HG02981 (cell line): ENCODE data around the gene DOCK10.

Experiments
- ATAC-seq: cut with Tn5 transposase; IDR thresholded peaks from one replicate; pipeline ENCODE4 v1.9.1; 2021; ENCODE audit warnings: mild to moderate bottlenecking, moderate library complexity; ENCODE audit not compliant: unreplicated experiment

Gene DOCK10

DNA sequence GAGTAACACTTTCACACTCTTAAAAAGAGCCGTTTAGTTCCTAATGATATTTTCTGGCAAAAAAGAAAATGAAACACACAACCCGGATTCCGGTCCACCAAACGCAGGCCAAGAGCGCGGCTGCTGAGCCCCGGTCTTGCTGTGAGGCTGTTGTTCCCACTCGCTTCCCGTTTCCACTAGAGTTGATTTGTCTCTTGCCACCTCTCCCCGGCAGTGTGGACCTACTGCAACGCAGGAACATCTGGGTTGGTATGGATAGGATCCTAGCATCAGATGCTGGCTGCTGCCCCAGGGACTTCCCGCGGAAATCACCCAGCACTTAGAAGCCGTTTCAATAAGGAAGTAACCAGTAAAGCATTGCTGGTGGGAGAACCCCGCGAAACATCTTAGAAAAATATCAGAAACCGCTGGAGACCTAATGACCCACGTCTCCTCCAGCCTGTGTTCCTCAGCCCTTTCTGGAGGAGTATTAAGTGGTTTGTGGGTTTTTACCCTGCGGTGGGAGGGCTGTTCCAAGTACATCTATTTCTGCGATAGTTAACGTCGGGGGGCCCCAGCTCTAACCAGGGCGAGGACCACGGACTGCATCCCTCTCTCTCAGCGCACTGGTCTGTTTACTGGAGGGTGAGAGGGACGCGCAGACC, 939 bp downstream of the DOCK10 start:
- peak; percentile 66 for ATAC-seq

DNA sequence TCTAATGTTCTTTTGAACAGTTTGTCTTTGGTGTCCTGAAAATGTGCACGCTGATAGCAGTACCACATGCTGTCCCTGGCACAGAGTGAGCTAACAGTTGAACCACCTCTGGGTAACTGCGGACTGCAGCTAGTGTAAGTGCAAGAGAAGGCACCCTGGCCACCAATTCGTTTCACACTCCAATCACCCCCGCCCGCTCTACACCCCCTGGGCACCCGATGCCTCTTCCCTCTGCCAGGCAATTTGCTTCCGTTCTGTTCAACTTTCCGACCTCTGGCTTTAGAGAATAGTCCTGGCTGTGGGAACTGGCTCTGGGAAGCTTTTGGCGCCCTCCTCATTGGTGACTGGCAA, 1.4 kb downstream of the DOCK10 start:
- ATAC-seq, result peak; percentile 13

- ATAC-seq, result no peak
Measured at GRCh38 chr2:225040142-225040541, 2.1 kb downstream of the DOCK10 start.

- ATAC-seq, result no peak
Measured at GRCh38 chr2:225038231-225038523, 4.1 kb downstream of the DOCK10 start.

GRCh38 chr2:225037415-225038230, 4.6 kb downstream of the DOCK10 start:
- ATAC-seq, result no peak

DNA sequence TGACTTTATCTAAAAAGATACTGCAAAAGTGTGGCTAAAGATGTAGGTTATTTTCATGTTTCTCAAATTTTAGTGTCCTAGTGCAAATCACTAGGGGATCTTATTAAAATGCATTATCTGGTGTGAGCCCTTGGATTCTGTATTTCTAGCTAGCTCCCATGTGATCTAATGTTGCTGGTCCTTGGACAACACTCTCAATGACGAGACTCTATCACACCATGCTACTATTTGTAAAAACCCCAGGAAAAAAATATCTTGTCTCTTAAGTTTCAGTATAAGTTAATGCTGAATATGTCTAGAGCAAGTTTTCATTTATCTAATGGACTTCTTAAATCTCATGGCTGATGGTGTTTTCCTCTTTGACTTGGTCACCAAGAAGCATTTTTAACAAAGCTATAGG, 5.8 kb downstream of the DOCK10 start:
- ATAC-seq, result no peak

DNA sequence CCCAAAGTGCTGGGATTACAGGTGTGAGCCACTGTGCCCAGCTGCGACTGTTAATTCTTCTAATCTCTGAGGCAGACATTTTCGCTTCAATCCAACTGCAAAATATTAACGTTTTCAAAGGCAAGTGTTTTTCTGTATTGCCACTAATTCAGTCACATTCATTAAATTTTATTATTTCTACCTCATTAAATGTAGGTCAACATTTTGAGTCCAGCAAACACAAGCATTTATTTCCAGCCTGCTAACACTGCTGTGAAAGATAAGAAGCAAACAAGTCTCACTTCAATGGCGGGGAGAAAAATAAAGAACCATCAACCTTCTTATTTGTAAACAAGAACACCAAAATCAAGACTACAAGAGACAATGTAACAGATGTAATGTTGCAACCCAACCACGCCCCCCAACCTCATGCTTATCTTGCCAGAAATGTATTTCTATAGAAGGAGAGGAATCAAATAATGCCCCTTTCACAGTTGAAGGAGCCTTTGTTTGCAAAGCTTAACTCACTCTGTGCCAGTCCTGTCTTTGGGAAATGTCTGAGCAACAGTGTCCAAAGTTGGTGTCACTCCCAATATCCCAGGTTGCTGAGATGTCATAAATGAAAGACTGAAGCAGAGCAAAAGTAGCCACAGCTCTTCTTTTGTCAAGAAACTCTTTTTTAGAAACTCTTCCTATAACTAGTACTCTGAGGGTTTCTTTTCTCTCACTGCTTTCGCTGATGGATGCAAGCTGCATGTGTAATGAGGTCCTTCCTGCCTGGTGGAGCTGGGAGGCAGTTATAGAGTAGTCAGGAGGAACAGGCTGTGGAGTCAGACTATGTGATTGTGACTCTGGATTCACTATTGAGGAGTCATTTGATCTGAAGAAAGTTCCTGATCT, 8.6 kb downstream of the DOCK10 start:
- no peak for ATAC-seq

DNA sequence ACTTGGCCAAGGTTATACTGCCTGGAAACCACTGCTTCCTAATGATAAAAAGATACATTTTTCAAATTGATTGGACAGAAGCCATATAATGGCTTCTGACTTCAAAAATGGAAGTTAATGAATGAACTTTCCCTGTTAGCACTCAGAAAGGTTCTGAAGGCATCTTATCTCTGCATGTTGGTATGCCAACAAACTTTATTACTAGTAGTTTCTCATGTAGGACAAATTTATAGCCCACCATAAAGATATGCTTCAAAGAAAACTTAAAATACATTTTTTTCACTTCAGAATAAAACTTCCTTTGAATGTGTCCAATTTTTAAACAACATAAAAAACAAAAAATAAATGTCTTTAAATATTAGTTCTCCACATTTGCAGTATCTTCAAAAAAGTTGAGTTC, 10.0 kb downstream of the DOCK10 start:
- no peak for ATAC-seq

- ATAC-seq, result no peak
Measured at GRCh38 chr2:225031599-225031998, 10.7 kb downstream of the DOCK10 start.

DNA sequence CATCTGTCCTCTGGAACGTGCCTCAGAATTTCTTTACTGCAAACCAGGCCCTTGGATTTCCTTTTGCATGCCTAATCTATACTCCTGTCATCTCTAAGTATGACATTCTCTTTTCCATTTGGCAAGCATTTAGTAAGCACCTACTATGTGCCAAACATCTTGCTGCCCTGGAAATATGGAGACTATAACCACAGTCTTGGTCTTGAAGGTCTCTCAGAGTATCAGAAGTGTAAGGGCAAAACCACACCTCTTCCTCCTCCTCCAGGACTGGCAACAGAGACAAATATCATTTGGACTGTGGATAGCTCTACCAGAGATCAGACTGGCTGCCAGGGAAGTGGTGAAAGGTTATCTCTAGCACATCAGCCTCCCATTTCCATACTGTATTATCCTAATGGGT, 11.4 kb downstream of the DOCK10 start:
- ATAC-seq, result no peak

- ATAC-seq, result no peak
Measured at GRCh38 chr2:225030203-225030602, 12.1 kb downstream of the DOCK10 start.

DNA sequence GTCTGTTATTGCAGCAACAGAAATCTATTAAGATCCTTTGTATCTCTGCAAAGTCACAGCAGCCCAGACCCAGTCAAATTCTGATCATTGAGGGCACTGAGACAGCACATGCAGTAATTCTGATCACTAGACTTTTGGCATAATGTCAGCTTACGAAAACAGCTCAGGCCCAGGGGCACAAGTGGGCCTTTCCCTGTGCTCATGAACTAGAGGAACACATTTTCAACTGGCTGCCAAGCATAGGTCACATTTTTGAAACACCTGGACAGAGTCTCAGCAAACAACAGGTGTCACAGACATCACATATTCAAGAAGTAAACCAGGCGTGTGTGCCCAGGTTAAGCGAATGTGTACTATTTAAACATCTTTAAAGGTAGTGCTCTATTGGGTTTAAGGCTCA, 13.7 kb downstream of the DOCK10 start:
- ATAC-seq, result no peak

DNA sequence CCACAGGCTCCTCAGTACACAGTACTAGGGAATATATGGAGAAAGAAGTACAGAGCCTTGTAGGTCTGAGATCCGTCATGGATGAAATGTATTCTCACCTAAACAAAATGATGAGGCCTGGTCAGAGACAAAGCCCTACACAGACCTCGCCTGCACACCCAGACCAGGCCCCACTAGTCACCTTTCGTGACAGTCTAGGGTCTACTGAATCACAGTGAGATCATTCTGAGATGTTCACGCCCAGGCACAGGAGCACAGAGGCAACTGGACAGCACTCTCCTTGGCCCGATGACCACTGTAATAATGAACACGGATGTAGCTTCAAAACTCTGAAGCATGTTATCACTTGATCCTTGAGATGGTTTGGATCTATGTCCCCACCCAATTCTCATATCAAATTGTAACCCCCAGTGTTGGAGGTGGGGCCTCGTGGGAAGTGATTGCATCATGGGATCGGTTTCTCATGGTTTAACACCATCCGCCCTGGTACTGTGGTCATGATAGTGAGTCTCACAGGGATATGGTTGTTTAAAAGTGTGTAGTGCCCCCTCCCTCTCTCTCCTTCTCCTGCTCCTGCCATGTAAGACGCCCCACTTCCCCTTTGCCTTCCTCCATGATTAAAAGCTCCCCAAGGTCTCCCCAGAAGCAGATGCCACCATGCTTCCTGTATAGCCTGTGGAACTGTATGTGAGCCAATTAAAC, 15.1 kb downstream of the DOCK10 start:
- no peak for ATAC-seq

DNA sequence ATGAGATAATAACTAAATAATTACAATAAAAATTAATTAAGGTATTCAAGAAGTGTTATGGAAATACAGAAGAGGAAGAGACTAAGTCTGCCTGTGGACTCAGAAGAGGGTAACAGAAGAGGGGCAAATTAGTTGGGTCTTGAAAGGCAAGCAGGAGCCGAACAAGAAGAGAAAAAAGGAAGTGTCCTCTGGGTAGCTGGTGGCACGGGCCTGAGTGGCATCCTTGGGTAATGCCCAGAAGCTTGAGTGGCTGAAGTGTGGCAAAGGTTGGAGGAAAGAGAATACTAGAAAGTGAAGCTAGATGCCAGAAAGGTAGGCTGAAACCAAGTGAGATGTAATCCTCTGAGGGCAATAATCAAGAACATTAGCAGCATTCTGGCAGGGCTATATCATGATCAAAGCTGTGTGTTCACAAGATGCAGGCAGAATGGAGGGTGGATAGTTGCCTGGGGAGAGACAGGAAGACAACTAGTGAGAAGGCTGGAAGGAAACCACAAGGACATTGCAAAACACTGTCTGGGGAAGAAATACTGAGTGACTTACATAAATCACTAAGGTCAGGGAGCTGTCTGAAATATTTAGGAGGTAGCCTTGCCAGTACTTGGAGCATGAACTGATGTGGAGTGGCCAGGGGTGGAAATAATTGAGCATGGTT, 16.2 kb downstream of the DOCK10 start:
- no peak for ATAC-seq

DNA sequence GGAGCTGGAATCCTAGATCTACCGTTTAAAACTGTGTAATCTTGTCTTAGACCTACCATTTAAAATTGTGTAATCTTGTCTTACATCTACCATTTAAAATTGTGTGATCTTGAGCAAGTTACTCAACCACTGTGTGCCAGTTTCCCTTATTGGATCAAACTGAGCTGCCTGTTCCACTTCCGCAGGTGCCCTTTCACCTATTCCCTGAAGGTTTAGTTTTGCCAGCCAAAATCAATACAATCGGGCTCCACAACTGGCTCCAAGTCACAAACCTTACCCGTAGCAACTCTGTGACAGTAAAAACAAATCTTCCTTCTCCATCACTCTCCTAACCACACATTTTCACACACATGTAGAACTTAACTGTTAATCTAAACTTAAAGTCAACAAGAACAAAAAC, 20.1 kb downstream of the DOCK10 start:
- ATAC-seq, result no peak

- no peak for ATAC-seq
Measured at GRCh38 chr2:225020168-225020849, 22.0 kb downstream of the DOCK10 start.

DNA sequence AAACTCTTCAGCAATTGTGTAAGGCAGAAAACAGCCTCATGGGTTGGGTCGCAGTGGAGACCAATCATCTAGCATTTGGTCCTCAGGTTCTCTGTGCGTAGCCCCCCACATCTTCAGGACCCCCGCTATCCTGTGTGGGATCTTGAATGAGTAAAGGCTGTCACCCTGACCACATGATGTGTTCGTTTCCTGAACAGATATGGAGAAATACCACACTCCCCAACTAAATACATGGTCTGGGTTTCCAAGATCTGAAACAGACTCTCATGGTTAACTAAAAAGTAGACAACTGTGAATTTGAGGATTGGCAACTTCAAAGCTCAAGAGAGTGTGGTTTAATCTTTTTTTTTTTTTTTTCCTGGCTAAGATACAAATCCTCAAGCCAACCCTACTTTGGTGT, 23.2 kb downstream of the DOCK10 start:
- ATAC-seq, result no peak

DNA sequence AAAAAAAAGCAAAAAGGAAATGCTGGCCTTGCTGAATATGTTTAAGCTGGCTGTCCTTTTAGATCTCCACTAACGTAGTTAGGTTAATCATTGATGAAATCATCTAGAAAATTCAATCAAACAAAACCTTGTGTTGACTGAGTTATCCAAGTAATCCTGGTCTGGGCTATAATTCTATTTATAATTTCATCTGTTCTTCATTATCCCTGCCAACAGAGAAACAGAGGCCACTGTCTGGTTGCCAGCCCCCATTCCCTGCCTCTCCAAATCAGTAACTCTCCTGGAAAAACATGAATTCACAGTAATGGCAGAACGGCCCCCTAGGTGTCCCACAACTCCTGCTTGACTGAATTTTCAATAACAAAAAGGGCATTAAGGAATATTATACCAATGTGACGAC, 24.6 kb downstream of the DOCK10 start:
- ATAC-seq, result no peak

GRCh38 chr2:225017098-225017685, 25.1 kb downstream of the DOCK10 start:
- no peak for ATAC-seq
